Epithelial cell of prostate (primary cell): ENCODE data around the gene ZNF362.
"Not testable (repeated sequence)": the region's sequence is repeated elsewhere in the genome, so short reads cannot be mapped to it uniquely, and the experiment has no call there.

Source experiments
- DNase-seq: peaks from one replicate; pipeline ENCODE4 v3.0.0-alpha.2; 2011; ENCODE audit warnings: low read depth, low spot score
- H3K27ac ChIP-seq: fragments of 450-650 bp; 2 replicates; pipeline ENCODE4 v1.5.1; 2017; ENCODE audit warnings: mild to moderate bottlenecking

The ZNF362 gene

GRCh38 chr1:33280091-33280661, 23.9 kb downstream of the ZNF362 start:
- no peak overlapping the region for H3K27ac ChIP-seq
- no peak for DNase-seq

GRCh38 chr1:33281554-33282303, 25.4 kb downstream of the ZNF362 start:
- no peak for DNase-seq
- H3K27ac ChIP-seq = no peak overlapping the region

GRCh38 chr1:33282791-33283190, 26.5 kb downstream of the ZNF362 start:
- no peak overlapping the region for H3K27ac ChIP-seq
- DNase-seq = no peak

DNA sequence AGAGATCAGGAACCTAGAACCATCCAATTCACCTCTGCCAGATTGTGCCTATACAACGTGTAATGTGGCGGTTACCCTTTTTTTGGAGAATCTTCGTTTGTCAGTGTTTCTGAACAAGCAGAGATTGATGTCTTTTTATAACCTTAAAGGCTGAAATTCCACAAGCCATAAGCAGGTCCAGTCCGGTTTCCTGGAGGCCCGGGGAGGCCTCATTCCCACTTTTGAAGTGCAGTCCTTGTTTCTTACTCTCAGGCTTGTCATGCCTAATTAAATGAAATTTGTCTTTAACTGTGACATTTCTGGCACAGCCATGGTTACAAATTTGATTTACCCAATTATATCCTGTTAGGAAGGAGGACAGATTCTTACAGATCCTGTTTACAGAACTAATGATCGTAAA, 27.8 kb downstream of the ZNF362 start:
- H3K27ac ChIP-seq = no peak overlapping the region
- no peak for DNase-seq

- no peak overlapping the region for H3K27ac ChIP-seq
- DNase-seq = no peak
Observed at GRCh38 chr1:33286451-33287185, 30.3 kb downstream of the ZNF362 start.

DNA sequence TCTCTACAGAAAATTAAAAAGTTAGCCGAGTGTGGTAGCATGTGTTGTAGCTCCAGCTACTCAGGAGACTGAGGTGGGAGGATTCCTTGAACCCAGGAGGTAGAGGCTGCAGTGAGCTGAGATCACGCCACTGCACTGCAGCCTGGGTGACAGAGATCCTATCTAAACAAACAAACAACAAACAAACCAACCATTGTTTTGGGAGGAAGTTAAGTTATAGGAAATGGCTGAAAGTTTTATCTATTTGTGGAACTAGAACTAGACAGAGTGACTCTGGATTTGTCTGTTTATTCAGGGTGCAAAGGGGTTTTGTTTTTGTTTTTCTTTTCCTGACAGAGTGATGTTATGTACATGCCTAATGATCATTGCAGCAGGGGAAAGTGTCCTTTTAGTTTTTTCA, 31.0 kb downstream of the ZNF362 start:
- no peak for DNase-seq
- no peak overlapping the region for H3K27ac ChIP-seq

- no peak for DNase-seq
- no peak overlapping the region for H3K27ac ChIP-seq
Observed at GRCh38 chr1:33288976-33289857, 32.9 kb downstream of the ZNF362 start.

GRCh38 chr1:33289858-33290154, 33.5 kb downstream of the ZNF362 start:
- no peak for DNase-seq
- H3K27ac ChIP-seq = no peak overlapping the region

DNA sequence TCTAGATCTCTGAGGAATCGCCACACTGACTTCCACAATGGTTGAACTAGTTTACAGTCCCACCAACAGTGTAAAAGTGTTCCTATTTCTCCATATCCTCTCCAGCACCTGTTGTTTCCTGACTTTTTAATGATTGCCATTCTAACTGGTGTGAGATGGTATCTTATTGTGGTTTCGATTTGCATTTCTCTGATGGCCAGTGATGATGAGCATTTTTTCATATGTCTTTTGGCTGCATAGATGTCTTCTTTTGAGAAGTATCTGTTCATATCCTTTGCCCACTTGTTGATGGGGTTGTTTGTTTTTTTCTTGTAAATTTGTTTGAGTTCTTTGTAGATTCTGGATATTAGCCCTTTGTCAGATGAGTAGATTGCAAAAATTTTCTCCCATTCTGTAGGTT, 34.3 kb downstream of the ZNF362 start:
- DNase-seq, H3K27ac ChIP-seq: not testable (repeated sequence)

- DNase-seq = no peak
- no peak overlapping the region for H3K27ac ChIP-seq
Observed at GRCh38 chr1:33292726-33293340, 36.5 kb downstream of the ZNF362 start.

GRCh38 chr1:33294071-33295010, 38.0 kb downstream of the ZNF362 start:
- H3K27ac ChIP-seq = no peak overlapping the region
- DNase-seq = no peak

- H3K27ac ChIP-seq = no peak overlapping the region
- DNase-seq = no peak
Observed at GRCh38 chr1:33295023-33295422, 38.7 kb downstream of the ZNF362 start.

DNA sequence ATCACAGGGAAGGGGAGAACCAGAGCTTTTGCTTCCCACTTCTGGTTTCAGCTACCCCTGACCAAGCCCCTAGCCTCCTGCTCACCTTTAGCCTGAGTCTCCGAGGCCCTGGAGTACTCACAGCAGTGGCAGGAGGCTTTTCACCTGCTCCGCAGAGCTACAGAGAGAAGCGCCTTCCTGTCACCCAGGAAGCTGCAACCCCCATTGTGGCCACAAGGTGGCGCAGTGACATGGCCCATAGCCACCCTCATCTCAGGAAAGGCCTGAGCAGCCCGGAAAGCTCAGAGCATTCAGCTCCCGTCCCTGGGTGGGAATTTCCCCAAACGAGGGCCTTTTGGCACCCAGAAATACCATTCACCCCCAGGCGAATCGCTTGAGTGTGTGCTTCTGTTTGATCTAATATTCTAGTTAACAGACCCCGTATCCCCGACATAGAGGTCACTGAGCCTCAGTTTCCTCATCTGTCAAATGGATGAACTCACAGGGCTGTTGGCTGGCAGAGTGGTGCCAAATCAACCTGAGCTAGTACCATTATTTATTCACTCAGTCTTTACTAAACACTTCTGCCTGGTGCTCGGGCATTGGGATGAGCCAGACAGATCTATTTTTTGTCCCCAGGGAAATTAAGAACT, 39.3 kb downstream of the ZNF362 start:
- no peak overlapping the region for H3K27ac ChIP-seq

GRCh38 chr1:33296082-33296458, 39.8 kb downstream of the ZNF362 start:
- DNase-seq = no peak
- no peak overlapping the region for H3K27ac ChIP-seq

More for the DNA sequence above, 39.3 kb downstream of the ZNF362 start:
- DNase-seq = no peak

DNA sequence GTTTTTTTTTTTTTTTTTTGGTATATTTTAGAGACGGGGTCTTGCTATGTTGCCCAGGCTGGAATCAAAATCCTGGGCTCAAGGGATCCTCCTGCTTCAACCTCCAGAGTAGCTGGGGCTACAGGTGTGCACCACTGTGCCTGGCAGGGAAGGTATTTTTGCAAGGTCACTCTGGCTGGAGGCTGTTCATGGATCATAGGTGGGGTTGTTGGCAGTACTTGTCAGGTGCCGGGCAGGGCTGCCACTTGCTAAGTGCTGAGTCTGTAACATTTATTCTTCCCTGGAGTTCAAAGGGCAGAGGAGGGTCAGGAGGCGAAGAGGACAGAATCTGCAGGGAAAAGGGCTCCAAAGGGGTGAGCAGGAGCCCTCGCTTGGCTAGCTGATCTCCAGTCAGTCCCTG, 40.5 kb downstream of the ZNF362 start:
- DNase-seq = no peak
- no peak overlapping the region for H3K27ac ChIP-seq

DNA sequence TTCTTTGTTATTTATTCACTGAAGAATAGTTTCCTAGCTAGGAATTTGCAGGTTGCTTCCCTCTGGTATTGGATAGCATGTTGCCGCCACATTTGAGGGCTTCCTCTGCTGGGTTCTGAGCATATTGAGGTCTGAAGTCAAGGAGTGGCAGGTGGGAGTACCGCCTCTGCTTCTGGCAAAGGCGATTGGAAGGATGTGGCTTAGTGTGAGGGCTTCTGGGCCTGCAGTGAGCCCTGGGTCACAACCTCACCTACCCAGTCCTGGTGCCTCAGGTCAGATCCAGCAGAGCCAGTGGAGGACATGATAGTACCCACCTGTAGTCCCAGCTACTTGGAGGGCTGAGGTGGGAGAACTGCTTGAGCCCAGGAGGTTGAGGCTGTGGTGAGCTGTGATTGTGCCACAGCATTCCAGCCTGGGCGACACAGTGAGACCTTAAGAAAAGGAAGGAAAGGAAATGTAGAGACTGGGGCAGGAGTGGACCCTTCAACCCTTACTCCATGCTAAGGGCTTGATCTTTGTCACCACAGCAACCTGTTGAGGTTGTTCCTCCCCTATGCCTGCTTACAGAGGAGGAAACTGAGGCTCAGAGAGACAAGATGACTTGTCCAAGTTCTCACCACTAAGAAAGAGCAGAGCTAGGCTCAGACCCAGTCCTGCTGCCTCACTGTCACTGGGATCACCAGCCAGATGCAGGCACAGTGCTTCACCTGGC, 41.8 kb downstream of the ZNF362 start:
- no peak overlapping the region for H3K27ac ChIP-seq
- DNase-seq = no peak

GRCh38 chr1:33298623-33299277, 42.5 kb downstream of the ZNF362 start:
- no peak overlapping the region for H3K27ac ChIP-seq
- no peak for DNase-seq
